Measurements from ENCODE around the gene VAPB.
"Not testable (repeated sequence)": the region's sequence is repeated elsewhere in the genome, so short reads cannot be mapped to it uniquely, and the experiment has no call there.

Gene VAPB, protein sequence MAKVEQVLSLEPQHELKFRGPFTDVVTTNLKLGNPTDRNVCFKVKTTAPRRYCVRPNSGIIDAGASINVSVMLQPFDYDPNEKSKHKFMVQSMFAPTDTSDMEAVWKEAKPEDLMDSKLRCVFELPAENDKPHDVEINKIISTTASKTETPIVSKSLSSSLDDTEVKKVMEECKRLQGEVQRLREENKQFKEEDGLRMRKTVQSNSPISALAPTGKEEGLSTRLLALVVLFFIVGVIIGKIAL

DNA sequence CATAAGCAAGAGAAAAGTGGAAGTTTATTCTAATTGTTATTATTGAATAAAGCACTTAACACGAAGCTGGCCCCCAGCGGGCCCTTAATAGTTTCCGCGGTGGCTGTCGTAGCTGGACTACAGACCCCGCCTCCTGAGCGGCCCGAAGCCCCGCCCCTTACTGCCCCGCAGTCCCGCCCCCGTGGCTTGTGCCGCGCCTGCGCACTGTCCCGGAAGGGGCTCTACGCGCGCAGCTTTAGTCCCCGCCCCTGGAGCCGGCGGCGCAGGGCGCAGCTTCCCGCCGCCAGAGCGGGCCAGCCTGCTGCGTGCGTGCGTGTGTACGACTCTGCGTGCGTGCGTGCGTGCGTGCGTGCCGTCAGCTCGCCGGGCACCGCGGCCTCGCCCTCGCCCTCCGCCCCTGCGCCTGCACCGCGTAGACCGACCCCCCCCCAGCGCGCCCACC lies at the start of gene VAPB:
VAPB (plus strand) TSS at position 348 of the 442 bp plus-strand sequence. CDS start 231 bp downstream, outside the sequence.
- DNase-seq, result peak; percentile 45 to 97 (median 92)

DNA sequence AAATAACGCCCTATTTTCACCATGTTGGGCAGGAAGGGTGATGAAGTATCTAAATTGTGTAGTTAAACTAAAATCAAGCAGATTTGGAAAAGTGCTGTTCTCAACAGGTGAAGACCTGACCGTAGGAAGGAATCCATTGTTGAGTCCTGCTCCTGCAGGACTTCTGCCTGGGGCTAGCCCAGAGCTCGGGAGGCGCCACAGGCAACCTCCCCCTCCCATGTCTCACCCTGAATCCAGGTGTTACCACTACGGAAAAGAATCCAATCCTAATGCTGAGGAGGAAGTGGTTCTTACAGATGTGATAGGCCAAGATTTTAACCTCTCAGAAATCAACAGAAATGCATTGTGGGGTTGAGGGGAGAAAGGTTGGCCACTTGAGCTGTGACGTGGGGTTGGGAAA lies 49.3 kb upstream of the VAPB start:
- no peak for DNase-seq

DNA sequence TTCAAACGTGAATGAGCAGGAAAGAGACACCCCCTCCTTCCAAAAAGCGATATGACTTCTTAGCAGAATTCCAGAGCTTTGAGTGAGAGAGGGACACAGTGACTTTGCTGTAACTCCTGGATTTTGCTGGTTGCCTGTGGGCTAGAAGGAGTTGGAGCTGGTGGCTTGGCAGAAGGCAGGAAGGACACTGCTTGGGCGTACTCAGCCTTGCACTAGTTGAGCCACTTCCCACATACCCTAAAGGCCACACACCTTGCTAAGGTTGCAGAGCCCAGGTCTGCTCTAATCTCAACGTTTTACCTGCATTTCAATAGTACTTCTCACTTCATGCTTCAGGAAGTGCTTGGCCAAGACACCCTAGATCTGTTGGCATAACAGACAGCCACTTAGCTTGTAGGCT lies 48.9 kb upstream of the VAPB start:
- DNase-seq, result no peak

DNA sequence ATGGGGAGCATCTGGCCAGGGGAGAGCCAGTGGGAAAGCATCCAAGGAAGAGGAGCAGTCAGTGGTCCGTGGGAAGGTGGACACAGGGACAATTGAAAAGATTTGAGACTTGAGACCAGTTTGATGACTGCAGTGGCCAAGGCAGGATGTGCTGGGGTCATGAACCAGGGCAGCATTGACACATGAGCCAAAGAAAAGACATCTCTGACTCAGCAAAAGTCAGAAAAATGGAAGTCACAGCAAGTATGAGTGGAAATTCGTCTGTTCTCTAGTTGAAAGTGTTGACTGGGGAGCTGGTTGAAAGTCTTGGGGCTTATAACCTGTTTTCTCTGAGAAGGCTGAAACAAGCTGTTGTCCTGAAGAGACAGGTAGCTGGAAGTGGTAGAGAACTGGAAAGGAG lies 48.2 kb upstream of the VAPB start:
- DNase-seq, result no peak

DNA sequence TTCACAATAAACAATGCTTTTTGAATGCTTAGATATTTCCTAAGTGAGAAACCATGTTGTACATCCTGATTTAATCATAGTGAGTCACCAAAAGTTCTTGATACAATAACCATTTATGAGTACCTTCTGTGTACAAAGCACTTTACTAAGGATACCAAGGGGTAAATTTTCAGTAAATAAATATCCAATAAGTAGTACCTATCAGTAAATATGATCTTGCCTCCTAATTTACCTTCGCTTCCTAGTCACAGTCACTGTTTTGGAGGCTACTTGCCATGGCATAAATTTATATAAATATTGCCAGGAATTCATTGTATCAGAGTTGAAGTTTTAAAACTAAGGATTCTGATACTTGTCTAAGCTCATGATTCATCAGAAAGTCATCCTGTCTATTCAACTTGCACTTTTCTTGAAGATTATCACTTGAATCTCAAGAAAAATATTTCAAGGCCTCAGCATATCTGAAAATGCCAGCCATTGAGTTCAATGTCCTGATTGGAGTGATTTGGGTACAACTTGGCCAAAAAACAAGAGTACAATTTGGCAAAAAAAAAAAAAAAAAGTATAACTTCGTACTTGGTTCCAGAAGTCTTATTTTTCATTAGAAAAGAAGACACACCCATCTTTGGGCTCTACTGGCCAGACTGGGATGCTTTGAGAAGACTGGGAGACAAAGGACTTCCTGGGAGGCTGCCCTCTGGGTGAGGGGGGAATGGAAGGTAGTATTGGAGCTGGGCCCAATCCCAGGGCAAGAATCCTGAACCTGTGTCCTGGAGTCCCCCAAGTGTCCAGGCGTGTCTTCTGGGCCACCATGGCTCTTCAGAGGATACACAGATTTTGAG lies 46.7 kb upstream of the VAPB start:
- no peak for DNase-seq

DNA sequence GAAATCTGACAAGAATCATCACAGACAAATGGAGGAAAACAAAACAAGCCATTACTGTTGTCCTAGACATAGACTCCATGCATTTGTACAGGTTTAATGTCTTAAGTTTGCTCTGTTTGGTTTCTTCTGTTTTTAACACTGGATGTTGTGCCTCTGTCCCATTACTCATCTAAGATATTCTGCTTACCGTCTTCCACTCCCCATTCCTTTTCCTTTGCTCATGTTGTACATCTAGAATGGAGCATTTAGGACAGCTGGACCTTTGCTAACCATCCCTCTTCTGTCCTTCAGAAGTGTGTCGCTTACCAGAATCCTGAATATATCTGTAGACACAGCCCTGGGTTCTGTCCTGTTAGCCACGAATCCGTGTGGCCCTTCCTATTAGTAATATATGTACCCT lies 44.3 kb upstream of the VAPB start:
- no peak for DNase-seq

DNA sequence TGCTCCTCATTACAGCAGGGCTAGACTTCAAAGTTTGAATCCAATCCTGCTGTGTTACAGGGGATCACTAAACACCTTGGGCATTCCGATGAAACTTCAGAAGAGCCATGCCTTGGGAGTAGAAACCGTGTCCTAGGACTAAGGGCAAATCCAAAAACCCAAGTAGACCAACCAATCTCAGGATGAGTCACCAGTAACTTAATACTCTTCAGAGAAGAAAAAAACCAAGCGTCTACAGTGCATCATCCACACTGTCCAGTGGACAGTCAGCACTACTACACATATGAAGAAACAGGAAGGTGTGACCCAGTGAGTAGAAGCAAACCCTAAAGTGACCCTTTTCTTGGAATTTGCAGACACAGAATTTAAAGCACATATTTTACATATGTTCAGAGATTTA lies 39.5 kb upstream of the VAPB start:
- no peak for DNase-seq

DNA sequence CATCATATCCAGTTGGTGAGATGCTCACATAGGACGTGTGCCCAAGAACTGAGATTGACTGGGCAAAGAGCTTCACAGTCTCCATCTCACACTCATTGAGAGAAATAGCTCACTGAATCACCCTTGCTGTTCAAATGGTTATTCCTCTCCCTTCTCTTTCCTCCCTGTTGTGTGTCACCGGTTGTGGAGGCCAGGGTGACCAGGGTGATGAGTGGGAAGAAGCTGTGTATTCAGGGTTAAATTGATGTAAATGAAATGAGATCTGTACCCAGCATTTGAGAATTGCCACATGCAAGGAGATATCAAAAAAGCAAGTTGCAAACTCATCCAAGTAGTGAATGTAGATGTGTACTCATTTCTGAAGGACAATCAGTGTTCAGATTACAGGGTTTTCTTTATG lies 36.6 kb upstream of the VAPB start:
- DNase-seq, result no peak

DNA sequence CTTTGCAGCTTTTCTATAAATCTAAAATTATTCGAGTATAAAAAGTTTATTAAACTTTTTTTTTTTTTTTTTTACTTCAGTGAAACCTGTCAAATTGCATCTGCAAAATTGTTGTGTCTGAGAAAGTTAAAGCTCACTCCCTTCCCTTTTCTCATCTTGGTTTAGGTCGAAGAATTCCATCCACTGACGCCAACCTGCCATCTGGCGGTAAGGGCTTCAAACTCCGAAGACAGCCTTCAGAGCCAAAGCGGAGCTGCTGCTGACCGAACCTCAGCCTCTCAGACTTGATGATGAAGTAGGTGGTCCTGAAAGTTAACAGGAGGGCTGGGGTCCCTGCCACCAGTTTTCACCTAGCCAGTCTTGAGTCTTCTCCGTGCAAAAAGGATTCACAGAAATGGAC lies 29.6 kb upstream of the VAPB start:
- no peak for DNase-seq

DNA sequence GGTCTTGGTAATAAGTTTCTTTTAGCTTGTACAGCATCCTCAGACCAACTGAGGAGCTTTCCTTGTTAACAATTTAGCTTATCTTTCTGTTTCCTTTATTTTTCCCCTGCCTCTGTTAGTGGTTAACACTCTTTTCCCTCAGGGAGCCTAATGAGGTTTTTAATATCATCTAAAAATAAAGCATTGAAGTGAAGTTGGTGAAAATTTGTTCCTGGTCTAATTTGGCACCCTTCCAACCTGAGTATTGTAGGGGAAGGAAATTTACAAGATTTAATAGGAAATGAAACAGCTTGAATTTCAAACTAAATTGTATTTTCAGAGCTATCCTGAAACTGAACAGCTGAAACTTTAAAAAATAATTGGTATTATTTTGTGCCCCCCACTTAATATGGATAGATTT lies 28.1 kb upstream of the VAPB start:
- no peak for DNase-seq

DNA sequence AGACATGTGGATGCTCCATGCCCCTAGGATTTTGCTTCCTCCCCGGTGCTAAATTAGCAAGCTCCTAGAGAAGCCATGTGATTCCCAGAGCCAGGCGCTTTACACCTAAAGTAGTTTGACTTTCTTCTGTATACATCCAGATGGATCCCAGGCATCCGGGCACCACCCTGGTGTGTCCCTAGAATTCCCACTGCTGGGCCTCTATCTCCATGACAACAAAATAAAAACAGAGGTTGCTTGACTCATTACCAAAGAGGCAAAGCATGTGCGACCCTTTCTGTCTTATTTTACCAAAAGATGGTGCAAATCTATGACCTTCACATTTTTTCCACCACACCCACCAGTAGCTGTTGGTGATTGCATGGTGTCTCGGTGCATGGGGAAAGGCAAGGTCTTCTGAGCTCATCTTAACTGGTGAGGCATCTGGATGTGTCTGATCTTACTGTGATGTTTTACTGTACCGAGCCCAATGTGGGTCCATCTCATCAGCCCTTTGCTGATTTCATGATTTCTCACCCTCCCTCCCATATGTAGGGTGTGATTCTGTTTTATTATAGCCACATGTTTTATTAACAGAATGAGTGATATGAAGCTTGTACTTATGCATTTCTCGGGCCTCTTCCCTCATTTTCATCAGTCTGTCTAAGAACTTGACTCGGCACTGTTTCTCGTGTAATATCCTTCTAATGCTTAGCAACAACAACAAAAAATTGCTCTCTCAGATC lies 27.4 kb upstream of the VAPB start:
- no peak for DNase-seq

DNA sequence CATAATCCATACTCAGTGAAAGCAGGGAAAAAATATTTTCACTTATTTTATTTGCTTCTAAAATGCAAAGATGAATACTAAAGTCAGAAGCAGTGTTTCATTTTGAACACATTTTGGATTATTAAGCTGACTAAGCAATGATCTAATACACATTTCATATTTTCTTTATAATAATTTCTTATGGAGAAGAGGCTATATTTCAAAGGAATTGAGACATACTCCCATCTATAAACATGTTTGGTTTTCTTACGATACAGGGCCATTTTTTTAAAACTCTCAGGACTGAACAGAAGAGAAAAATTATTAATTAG lies 26.9 kb upstream of the VAPB start:
- DNase-seq, result no peak

DNA sequence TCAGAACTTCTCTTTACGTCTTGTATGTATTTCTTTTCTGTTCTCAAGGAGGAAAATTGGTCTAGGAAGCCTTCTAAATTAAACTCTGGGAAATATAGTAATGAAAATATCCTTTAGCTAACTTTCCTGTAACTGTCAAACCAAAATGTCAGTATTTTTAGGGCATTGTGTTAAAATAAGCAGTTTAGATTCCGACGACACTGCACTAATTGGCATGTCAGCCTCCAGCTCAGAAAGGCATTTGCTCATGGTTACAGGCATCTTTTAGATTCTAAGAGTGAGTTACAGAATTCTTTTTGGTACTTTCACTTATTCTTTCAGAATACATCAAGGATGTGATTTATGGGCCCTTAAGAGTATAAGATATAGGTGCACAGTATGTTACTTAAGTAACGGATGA lies 26.1 kb upstream of the VAPB start:
- no peak for DNase-seq

DNA sequence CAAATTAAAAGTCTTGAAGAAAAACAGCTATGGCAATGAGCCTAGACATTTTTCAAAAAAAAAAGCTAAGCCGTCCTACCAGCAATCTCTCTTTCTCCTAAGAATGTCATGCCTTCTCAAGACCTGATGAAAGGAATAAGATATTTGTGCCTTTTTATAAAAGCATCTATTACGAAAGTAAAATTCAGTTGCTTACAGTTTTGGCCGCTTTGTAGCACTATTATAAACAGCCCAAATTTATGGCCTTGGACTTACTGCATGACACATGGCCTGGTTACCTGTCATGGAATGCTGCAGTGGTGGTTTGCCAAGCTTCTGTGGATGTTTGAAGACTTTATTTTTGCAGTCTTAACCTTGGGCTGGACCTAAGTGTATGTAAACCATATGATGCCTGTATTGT lies 22.2 kb upstream of the VAPB start:
- DNase-seq, result no peak

DNA sequence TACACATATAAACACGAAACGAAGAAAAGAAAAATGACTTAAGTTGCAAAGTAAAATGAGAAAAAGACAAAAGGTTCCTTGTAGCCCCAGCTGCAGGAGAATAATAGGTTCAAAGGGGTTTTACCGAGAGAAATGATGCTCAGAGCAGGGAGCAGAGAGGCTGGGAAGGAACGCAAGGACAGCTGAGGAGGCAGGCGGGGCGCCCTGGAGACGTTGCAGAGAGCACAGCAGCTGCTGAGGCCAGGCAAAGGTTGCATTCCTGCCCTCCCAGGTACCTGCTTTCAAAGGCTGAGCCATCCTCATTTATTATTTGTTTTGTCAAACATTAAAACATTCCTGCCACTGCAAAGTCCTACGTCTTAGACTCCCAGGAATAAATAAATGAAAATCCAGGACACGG lies 16.2 kb upstream of the VAPB start:
- DNase-seq, result no peak

DNA sequence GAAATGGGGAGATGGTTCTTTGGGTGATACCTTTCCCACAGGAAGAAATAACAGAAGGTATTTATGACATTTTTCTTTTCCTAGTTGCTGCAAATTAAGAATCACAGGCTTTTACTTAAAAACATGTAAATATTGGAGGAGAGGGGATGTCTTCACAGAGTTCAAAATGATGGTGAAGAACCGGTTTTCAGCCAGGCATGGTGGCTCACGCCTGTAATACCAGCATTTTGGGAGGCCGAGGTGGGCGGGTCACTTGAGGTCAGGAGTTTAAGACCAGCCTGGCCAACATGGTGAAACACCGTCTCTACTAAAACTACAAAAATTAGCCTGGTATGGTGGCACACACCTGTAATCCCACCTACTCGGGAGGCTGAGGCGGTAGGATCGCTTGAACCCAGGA lies 15.7 kb upstream of the VAPB start:
- DNase-seq, result not testable (repeated sequence)

DNA sequence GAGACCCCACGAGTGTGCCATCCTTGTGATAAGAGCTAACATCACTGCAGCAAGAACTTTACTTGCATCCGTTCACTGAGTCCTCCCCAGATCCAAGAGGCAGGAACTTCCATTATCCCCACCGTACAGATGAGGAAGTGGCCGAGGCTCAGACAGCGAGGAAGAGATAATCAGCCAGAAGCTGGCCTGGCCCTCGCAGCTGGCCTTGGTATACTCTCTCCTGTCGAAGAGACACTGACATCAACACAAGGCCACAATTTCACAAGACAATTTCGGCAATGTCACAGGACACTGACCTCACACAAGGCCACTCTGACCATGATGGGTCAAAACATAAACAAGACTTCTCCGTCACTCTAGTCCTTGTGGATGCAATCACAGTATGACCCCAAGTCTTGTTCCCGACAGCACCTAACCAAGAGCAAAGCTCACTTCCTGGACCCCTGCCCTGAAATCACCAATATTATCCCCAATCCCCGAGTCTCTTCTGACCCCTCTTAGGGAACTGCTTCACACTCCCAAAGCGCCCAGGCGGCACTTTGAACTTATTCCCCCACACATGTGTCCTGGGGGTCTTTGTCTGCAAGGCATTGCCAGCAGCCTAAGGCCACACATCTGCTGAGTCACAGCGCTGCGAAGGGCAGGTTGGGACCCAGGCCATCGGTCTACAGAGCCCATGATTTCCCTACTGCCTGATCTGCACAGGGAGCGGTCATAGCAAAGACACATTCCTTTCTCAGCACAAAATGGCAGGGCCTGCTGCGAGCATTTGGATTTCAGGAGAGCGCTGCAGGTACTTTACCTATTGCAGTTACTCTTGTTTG lies 14.8 kb upstream of the VAPB start:
- DNase-seq, result no peak

DNA sequence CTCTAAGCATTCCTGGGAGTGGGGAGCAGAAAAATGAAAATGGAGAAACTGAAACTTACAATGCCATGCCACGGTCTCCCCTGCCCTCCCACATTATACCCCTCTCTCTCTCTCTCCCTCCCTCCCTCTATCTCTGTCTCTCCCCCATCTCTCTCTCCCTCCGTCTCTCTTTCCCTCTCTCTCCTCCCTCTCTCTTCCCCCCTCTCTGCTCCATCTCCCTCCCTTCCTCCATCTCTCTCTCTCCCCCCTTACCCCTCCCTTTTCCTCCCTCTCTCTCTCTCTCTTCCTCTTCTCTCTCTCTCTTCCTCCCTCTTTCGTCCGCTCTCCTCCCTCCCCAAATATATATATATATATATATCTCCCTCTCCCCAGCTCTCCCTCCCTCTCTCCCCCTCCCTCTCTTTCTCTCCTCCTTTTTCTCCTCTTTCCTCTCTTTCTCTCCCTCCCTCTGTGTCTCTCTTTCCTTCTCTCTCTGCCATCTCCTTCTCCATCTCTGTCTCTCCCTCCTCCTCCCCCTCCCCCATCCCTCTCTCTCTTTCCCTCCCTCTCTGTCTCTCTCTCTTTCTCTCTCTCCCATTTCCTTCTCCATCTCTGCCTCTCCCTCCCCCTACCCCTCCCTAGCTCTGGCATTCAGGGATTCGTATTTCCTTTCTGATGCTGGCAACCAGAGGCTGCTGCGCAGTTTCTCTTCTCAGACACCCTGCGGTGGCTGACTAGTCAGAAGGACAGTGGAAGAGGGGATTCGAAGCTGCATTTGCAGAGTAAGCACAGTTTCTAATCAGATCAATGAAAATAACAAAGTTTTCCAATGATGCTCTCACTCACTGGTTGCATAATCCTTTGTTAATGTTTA lies 13.9 kb upstream of the VAPB start:
- peak in 1 of 56 donors; percentile 10 for DNase-seq

DNA sequence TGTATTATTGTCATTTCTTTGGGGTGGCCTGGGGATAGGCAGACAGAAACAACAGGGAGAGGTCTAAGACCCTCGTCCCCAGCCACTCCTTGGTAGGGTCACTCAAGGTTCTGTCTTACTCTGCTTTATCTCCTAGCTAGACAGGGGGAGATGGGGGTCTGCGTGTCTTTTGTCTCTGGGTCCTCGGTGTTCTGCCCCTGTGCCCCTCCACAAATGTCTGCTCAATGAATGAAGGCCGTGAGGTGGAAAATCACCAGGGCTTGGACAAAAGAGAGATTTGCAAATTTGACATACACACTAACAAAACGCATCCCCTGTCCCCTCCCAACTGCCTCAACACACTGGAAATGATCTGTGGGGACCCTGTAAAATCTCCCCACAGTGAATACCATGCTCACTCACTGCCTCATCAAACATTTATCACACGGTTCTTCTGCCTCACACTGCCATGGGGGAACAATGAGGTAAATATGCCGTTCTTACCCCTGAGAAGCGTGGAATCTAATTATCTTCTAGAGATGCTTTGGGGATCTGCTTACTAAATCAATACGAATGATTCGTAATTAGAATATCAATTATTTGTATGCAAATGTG lies 13.2 kb upstream of the VAPB start:
- no peak for DNase-seq

DNA sequence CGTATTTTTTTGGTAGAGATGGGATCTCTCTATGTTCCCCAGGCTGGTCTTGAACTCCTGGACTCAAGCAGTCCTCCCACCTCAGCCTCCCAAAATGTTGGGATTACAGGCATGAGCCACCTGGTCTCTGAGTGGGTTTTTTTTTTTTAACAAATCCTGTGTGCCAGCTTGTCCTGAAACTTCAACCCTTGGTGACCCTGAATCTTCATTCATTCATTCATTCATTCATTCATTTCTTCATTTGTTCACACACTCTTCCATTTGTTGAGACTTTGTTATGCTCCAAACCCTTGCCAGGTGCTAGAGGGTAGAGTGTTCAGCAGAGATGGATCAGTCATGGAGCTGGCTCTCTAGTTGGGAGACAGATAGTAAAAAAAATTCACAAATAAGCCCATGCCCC lies 12.0 kb upstream of the VAPB start:
- no peak for DNase-seq

Data from nucleus accumbens (tissue), 56 donors.